ENCODE data around the gene CBL.
"Not testable (repeated sequence)": the region's sequence is repeated elsewhere in the genome, so short reads cannot be mapped to it uniquely, and the experiment has no call there.

Gene CBL

DNA sequence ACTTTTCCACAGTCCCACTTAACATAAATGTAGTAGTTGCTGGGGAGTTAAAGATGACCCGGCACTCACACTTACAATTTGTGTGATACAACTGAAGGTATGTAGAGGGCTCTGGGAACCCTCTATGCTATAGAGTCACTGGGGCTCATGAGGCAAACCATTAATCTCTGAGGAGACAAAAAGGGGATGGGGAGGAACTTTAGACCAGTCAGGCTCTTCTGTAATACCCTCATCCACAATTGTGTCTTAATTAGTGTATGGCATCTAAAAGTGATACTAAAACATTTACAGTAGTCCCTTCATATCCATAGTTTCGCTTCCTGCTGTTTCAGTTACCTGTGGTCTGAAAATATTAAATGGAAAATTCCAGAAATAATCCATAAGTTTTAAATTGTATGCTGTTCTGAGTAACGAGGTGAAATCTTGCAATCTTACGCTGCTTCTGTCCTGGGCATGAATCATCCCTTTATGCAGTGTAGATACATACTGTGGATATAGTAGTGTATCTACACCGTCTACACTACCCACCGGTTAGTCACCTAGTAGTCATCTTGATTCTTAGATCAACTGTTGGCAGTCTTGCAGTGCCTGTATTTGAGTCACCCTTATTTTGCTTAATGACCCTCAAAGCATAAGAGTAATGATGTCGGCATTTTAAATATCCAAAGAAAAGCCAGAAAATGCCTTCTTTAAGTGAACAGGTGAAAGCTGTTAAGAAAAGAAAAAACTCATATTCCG, 12.2 kb downstream of the CBL start:
- no peak for DNase-seq

DNA sequence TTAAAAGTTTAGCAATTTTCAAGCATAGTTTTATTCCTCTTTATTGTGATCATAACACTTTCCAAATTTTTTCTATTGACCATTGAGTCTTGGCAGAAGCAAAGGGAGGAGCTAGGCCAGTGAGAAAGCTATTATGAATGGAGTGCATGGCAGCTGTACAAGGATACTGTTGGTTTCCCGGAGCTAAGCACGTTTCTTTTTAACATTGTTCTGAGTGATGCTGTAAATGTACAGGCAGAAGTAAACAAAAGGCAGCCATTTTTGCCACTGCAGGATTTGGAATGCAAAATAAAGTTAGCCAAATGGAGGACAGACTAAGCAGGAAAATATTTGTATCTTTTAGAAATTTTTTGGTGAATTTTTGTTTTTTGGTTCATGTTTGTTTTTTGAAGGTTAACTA, 16.2 kb downstream of the CBL start:
- no peak for DNase-seq

DNA sequence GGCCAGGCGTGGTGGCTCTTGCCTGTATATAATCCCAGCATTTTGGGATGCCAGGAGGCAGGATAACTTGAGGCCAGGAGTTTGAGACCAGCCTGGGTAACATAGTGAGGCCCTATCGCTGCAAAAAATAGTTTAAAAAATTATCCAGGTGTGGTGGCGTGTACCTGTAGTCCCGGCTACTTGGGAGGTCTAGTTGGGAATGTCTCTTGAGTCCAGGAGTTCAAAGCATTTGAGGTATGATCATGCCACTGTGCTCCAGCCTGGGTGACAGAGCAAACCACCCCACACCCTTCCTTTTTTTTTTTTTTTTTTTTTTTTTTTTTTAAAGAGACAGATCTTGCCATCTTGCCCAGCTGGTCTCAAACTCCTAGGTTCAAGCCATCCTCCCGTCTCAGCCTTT, 16.8 kb downstream of the CBL start:
- DNase-seq, result no peak

DNA sequence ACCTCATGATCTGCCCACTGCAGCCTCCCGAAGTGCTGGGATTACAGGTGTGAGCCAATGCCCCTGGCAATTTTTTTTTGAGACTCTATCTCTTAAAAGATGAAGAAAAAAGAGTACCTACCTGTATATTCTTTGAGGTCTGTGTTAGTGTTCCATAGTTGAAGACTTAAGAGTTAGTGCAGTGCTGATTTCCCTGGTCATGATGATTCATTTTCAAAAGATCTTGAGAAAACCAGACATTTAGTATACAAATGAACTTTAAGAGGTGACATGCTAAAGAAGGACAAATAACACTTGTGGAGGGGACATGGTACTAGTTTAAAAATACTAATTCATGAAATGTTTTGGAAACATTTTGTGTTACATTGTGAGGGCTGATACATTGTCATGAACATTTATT, 17.7 kb downstream of the CBL start:
- no peak for DNase-seq

DNA sequence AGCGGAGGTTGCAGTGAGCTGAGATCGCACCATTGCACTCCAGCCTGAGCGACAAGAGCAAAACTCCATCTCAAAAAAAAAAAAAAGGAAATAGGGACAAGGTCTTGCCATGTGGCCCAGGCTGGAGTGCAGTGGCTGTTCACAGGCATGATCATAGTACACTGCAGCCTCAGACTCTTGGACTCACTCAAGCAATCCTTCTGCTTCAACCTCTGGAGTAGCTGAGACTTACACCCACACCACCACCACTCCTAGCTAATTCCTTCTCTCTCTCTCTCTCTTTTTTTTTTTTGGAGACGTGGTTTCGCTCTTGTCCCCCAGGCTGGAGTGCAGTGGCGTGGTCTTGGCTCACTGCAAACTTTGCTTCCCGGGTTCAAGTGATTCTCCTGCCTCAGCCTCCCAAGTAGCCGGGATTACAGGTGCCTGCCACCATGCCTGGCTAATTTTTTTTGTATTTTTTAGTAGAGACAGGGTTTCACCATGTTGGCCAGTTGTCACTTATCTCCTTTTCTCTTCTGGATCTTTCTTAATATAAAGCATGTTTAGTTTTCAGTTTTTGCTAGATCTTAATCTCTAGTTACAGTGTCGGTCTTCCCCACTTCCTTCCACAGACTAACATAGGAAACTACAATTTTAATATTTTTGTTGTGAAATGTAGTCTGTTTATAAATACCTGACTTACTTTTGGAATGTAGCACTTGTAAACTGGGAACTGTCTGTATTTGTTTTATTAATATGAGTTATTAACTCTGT, 22.6 kb downstream of the CBL start:
- DNase-seq, result not testable (repeated sequence)

DNA sequence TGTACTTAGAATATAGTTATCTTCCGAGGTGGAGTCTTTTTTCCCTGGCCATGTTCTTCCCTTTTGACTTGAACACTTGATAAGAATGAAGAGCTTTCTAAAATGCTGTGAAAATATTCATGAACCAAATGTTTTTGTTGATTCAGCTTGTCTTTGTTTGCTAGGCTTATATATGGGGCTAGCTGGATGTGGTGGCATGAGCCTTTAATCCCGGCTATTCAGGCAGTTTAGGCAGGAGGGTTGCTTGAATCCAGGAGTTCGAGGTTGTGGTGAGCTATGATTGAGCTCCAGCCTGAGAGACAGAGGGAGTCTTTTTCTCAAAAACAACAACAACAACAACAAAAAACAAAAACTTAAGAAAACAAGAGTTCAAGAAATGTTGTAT, 23.1 kb downstream of the CBL start:
- no peak for DNase-seq

DNA sequence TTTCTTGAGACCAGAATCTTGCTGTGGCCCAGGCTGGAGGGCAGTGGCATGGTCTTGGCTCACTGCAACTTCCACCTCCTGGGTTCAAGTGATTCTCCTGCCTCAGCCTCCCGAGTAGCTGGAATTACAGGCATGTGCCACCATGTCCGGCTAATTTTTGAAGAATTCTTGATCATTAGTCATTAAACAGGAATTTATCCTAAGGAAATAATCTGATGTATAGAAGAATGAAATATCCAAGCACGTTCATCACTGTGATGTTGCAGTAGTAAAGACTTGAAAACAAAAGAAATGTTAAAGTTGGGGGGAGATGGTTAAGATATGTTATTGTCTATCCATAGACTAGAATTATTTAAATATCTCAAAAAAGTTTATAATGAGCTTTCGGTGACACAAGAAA, 23.6 kb downstream of the CBL start:
- DNase-seq, result no peak

DNA sequence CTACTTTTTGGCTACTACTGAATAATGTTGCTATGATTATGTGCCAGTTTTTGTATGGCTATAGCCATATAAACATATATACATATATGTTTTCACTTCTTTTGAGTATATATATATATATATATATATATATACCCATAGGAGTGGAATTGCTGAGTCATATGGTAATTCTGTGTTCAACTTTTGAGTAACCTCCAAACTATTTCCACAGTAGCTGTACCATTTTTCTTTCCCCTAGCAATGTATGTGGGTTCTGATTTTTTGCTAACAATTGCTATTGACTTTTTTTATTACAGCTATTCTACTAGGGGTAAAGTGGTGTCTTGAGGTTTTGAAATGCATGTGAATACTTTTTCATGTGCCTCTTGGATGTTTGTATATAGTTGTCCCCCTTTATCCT, 30.4 kb downstream of the CBL start:
- DNase-seq, result no peak

DNA sequence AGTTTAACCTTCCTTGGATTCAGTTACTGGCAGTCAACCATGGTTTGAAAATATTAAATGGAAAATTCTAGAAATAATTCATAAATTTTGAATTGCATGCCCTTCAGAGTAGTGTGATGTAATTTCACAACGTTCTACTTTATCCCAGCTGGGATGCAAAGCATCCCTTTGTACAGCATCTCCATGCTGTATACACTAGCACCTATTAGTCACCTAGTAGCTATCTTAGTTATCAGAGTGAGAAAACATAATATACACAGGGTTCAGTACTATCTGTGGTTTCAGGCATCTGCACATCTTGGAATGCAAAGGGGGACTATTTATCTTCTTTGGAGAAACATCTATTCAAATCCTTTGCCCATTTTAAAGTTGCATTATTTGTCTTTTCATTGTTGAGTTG, 30.8 kb downstream of the CBL start:
- no peak for DNase-seq

DNA sequence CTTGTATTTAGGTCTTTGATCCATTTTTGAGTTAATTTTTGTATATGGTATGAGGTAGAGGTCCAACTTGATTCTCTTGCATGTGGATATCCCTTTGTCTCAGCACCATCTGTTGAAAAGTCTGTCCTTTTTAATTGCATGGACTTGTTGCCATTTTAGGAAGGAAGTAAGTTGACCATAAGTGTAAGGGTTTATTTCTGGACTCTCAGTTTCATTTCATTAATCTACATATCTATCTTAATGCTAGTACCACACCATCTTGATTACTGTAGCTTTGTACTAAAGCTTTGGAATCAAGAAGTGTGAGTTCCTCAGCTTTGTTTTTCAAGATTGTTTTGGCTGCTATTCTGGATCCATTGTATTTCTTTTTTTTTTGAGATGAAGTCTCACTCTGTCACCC, 31.4 kb downstream of the CBL start:
- DNase-seq, result no peak

DNA sequence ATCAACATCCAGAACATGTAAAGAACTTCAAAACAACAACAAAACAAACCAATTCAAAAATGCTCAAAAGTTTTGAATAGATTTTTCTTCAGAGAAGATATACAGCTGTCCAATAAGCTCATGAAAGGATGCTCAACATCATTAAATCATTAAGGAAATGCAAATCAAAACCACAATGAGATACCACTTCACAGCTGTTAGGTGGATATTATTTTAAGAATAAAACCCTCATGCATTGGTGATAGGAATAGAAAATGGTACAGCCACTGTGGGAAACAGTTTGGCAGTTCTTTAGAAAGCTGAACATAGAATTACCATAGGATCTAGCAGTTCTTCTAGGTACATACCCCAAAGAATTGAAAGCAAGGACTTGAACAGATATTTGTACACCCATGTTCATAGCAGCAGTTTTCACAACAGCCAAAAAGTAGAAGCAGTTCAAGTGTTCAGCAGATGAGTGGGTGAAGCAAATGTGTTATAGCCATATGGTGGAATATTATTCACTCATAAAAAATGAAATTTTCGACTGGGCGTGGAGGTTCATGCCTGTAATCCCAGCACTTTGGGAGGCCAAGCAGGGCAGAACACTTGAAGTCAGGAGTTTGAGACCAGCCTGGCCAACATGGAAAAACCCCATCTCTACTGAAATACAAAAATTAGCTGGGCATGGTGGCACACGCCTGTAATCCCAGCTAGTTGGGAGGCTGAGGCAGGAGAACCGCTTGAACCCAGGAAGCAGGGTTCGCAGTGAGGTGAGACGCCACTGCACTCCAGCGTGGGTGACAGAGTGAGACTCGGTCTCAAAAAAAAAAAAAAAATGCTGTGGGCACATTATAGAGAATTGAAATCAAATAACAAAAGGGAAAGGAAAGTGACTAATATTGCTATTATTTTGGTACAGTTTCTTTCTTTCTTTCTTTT, 42.9 kb downstream of the CBL start:
- DNase-seq, result no peak

DNA sequence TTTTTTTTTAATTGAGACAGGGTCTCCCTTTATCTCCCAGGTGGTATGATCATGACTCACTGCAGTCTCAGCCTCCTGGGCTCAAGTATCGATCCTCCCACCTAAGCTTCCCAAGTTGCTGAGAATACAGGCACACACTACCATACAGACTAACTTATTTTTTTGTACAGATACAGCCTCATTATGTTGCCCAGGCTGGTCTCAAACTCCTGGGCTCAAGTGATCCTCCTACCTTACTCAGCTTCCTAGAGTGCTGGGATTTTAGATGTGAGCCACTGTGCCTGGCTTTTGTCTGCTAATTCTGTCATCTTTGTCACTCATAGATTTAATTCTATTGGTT, 43.5 kb downstream of the CBL start:
- no peak for DNase-seq

DNA sequence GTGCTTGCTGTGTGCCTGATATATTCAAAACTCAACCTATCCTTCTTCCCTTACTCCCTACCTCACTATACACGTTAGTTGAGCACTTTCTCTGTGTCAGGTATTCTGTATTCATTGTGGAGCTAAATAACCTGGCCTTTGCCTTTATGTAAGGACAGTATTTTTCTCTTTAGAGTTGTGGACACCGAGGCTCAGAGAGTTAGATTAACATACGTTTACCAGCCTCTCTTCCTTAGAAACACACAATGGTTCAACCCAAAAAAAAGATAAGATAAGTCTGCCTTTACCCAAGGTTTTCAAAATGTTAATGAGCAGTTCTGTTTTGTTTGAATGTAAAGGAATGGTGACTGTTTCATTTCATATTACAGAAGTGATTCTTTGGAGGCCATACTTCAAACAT, 45.0 kb downstream of the CBL start:
- no peak for DNase-seq

DNA sequence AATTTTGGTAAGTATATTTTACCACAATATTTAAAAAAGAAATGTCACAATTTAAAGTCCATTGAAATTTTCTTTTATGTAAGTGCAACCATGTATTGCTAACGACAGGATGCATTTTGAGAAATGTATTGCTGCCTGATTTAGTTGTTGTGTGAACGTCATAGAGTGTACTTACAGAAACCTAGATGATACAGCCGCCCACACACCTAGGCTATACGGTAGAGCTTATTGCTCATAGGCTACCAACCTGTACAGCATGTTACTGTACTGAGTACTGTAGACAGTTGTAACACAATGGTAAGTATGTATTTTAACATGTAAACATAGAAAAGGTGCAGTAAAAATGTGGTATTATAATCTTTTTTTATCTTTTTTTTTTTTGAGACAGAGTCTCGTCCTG, 48.1 kb downstream of the CBL start:
- DNase-seq, result peak; percentile 72

DNA sequence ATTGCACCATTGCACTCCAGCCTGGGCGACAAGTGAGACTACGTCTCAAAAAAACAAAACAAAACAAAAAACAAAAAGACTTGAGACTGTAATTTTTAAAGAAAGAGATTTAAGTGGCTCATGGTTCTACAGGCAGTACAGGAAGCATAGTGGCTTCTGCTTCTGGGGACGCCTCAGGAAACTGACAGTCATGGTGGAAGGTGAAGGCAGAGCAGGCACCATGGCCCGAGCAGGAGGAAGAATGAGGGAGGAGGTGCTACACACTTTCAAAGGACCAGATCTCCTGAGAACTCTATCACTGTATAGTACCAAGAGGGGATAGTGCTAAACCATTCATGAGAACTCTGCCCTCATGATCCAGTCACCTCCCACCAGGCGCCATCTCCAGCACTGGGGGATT, 52.0 kb downstream of the CBL start:
- DNase-seq, result no peak

DNA sequence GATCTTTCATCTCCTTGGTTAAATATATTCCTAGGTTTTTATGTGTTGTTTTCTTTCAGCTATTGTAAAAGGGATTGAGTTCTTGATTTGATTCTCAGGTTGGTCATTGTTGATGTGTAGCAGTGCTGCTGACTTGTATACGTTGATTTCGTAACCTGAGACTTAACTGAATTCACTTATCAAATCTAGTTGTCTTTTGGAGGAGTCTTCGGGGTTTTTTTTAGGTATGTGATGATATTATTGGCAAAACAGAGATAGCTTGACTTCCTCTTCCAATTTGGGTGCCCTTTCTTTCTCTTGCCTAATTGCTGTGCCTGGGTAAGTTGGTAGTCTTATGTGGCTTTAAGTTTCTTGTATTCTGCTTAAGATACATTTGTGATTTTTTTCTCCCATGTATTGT, 52.8 kb downstream of the CBL start:
- no peak for DNase-seq

DNA sequence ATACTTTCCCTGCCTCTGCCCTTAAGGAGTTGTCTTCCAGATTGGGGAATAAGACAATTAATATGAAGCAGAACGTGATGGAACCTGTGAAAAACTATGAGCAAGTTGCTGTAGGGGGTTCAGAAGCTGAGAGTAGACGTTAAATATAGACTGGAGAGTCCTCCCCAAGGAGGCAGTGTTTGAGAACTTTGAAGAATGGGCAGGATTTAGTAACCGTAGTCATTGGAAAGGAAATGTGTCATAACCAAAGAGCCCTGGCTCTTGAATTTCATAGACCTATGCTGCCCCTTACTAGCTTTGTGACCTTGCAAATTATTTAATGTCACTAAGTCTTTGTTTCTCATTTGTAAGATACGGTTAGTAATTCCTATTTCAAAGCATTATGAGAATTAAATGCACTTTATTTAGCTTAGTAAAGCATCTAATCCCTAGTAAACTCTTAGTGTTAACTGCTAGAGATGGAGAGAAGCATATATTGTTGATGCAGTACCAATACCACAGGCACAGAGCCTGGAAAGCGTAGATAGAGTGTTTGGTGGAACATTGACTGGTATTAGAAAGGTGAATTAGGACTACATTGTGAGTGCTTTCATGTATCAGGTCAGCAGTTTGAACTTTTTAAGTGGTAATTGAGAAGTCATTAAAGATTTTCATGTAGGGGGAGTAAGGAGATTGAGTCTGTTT, 56.7 kb downstream of the CBL start:
- DNase-seq, result no peak

DNA sequence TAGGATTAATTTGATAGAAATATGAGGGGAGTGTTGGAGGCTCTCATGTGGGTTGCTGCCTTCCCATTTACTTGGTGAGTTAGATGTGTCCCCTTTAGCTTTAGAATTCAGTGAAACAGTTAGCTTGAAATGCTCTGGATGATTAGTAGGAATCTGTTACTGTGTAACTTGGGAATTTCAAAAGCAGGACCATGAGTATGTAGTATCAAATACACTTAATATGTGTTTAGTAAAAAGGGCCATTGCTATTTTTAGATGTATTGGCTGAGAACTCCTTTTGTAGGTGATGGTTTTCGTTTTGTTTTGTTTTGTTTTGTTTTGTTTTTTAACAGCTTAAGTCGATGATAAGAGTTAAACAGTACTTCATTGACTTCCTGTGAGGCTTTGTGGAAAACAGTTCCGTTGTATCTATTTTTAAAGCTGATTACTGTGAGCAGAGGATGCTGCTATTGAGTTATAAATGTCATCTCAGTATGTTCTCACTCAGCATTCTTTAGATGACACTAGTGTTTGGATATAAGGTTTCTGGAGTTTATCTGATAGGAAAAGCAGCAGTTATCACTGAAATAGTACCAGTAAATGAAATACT, 57.3 kb downstream of the CBL start:
- no peak for DNase-seq

DNA sequence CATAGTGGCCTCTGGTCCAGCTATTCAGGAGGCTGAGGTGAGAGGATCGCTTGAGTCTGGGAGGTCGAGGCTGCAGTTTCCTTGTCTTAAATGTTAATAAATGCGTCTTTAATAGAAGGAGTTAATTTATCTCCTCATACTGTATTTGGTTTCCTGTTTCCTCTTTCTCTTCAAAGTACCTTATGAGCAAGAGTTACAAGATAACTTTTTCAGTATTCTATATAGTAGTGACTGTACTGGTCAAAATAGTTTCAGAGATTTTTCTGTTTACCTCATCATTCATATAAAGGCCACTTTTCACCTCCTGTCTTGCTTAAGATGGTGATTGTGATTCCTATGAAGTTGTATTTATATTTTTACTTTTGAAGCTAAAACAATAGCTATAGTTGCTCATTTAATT, 59.9 kb downstream of the CBL start:
- DNase-seq, result no peak

DNA sequence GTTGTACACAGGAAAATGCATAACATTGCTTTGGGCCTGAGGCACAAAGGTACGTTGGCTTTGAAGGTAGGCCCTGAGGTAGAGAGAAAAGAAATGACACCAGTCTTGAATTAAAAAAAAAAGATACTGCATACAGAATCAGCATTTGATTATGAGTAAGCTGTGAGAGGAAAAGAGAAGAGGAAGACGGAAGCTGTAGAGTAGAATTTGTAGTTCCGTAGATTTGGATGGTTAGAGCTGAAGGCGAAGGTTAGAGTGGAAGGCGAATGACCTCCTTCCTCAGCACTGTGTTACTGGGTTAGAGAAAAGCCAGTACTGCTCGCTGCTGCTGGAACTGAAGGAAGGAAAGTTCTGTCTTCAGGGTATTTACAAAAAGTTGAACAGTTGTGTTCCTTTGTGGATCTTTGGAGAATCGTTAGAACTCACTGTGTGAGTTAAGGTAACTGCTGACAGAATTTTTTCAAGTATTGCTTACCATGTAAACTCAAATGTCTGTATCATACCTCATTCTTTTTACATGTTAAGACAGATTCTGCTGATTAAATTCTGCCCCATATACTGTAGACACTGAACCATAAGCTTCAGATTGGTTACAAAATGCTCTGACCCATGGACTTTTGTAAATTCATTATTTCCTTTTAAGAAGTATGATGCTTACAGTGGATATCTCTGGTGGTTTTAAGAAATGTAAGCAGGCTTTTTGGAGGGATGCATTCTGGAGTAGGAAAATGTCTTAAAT, 60.5 kb downstream of the CBL start:
- no peak for DNase-seq

DNA sequence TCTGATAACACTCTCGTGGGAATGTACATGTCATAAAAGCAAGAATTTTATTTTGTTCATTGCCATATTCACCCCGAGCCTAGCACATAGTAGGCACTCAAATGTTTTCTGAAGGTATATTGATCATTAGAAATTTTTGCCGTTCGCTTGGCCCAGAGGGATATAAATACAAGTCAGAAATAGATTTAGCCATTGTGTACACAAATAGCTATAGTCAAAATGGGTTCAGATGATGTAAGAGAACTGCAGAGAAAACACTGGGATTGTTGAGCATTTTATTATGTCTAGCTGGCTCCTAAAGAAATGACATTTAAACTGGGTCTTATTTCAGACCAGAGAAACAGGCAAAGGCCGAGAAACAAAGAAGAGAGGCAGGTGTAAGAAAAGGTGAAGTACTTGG, 61.5 kb downstream of the CBL start:
- DNase-seq, result no peak

DNA sequence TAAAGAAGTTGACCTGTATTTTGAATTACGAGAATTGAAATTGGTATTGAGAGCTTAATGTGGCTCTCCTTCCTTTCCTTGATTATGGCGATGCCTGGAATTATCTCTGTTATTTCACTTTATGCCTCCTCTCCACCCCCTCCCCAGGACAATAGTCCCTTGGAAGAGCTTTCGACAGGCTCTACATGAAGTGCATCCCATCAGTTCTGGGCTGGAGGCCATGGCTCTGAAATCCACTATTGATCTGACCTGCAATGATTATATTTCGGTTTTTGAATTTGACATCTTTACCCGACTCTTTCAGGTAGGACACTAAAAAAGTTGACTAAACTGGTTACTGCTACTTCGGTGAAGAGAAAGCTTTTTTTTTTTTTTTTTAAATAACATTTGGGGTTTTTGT, 67.6 kb downstream of the CBL start:
- no peak for DNase-seq
